Measurements from ENCODE around the gene DCLK2. TPM values are rescaled to one million over a fixed set of nuclear protein-coding genes. Genes with fewer than 3 reads are reported as not detected.

Gene DCLK2
- total and polyA plus RNA-seq, 2 of the 13 experiments (the other 11 are each of a cell fraction or from before 2014, with no cell fraction given) = not detected

DNA sequence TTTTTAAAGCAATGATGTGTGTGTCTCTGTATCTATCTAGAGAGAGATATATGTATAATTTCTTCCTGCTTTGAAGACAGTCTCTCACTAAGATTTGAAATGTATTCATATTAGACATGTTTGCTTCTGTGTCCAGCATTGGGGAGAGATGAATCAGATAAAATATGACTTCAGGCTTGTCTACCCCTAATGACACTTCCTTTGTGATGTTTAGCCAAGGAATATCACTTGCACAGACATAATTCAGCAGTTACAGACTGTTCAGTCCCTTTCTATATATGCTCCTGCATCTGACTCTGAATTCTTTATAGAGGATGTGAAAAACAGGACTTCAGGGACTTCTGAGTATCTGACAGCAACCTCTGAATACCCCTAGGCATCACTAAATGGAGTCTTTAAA is 158.4 kb downstream of the DCLK2 start (continued):
- TF ChIP-seq KLF9 (CRISPR knock-in tag; IDR thresholded peaks at IDR 0.05; ENCODE audit: low read depth) (no peak), JUND (CRISPR knock-in tag; IDR thresholded peaks at IDR 0.05) (no peak), ZFAT (CRISPR knock-in tag; conservative IDR thresholded peaks at IDR 0.05) (no peak), ARID4A (CRISPR knock-in tag; IDR thresholded peaks at IDR 0.05; ENCODE audit: borderline replicate concordance) (no peak), ZNF512B (CRISPR knock-in tag; IDR thresholded peaks at IDR 0.05; ENCODE audit: borderline replicate concordance) (no peak), ZSCAN25 (CRISPR knock-in tag; IDR thresholded peaks at IDR 0.05) (no peak)
